Measurements from ENCODE around the gene TGFA.

The TGFA gene

DNA sequence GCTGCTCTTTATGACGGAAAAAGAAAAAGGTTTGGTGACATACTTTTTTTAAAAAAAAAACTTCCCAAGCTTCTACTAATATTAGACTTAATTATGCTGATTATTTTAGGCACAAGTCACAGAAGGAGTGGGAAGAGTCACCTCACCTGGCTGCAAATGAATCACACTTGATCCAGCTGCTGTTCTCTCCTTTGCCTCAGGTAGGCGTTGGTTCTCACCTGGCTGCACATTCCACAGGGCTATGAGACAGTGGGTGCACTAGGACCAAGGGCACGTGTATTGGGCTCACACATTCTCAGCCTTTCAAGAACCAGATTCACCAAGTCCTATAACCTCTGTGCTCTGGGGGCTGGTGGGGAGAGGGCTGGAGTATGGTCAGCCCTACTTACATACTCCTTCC, 93.3 kb downstream of the TGFA start:
- H3K4me3 ChIP-seq (replicated peaks in 1 of 2; ENCODE audit: low read depth in 2 of 2, low read length in 2 of 2), result no peak overlapping the region
- DNase-seq (ENCODE audit: low read depth in 2 of 2), result no peak
- TF ChIP-seq, protein P1, sequence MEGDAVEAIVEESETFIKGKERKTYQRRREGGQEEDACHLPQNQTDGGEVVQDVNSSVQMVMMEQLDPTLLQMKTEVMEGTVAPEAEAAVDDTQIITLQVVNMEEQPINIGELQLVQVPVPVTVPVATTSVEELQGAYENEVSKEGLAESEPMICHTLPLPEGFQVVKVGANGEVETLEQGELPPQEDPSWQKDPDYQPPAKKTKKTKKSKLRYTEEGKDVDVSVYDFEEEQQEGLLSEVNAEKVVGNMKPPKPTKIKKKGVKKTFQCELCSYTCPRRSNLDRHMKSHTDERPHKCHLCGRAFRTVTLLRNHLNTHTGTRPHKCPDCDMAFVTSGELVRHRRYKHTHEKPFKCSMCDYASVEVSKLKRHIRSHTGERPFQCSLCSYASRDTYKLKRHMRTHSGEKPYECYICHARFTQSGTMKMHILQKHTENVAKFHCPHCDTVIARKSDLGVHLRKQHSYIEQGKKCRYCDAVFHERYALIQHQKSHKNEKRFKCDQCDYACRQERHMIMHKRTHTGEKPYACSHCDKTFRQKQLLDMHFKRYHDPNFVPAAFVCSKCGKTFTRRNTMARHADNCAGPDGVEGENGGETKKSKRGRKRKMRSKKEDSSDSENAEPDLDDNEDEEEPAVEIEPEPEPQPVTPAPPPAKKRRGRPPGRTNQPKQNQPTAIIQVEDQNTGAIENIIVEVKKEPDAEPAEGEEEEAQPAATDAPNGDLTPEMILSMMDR (IDR thresholded peaks at IDR 0.05; ENCODE audit: low read depth, low read length), result no peak

DNA sequence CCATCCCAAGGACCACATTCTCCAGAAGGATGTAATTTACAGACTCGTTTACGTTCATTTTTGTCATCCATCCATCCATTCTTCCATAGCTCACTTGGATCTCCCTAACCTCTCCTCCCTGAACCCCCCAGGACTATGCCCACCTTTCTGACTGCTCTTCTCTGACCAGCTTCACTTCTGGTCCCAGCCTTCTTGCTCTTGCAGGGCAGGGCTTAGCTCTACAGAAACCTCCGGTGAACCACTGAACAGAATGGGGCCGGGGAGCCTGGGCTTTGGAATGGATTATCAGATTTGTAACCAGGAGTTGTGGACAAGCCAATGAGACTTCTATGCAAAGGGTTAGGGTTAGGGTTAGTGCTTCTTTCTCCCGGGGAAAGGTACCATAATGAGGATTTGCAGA, 95.0 kb downstream of the TGFA start:
- no peak for DNase-seq (ENCODE audit: low read depth in 2 of 2)
- no peak overlapping the region for H3K4me3 ChIP-seq (replicated peaks in 1 of 2; ENCODE audit: low read depth in 2 of 2, low read length in 2 of 2)
- TF ChIP-seq, protein P1 (IDR thresholded peaks at IDR 0.05; ENCODE audit: low read depth, low read length), result no peak

DNA sequence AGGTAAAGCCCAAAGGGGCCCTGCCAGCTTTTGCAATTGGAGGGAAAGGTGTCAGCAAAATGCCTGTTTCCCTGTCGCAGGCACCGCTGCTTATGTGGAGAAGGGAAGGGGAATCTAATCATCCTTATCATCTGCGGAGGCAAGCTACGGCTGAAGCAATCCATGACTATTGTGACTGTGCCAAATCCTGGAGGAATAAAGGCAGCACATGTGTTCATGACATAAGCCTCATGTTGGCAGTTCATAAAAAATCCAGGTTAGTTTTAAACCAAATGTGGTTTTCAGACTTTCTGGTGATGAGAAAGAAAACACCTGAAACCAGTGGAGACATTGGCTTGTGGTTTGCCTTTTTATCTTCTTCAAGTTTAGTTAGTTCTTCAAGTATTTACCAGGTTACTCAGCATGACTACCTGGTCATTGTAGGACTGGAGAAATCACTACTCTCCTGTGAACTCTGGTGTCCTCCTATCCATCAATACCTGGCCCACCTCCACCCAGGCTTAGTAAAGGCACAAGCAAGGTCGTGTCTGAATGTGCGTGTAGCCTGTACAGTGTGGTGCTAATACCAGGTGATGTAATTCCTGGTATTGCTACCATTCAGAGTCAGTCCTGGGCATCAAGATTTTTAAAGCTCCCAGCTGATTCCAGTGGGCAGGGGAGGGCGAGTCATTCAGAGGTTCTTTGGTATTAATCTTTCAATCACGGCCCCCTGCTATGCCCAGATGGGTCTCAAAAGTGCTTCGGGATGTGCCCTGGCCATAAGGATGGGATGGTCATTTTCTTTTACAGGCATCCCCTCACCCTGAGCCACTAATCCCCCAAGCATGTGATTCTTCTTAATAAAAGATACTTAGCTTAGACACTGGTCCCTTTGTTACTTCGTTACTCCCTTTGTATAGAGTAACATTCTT, 96.8 kb downstream of the TGFA start:
- no peak for DNase-seq (ENCODE audit: low read depth in 2 of 2)
- no peak overlapping the region for H3K4me3 ChIP-seq (replicated peaks in 1 of 2; ENCODE audit: low read depth in 2 of 2, low read length in 2 of 2)
- TF ChIP-seq, protein P1 (IDR thresholded peaks at IDR 0.05; ENCODE audit: low read depth, low read length), result no peak

DNA sequence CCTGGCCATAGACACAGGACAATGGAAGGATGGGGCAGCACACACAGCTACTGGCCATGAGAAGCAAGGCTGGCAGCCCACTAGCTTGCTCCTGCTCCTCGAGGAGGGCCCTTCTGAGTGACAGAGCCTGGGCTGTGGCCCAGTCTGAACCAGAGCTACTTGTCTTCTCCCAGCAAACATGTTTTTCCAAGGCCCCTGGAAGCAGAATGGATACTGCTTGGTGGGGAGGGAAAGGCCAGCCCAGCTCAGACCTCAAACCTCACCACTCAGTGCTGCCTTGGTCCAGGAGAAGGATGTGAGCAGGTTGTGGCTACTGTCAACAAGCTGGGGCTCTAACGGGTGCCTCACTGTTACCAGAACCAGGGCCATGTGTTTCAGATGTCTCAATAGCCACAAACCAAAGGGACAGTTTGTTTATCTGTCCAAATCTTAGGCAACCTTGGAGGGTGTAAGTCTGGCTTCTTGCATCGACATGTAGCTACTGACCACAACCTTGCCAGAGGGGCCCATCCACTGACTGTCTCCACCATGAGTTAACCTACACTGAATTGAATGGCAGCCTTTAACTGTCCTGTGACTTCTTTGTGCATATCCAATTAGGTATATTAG, 98.6 kb downstream of the TGFA start:
- no peak overlapping the region for H3K4me3 ChIP-seq (replicated peaks in 1 of 2; ENCODE audit: low read depth in 2 of 2, low read length in 2 of 2)
- TF ChIP-seq, protein P1 (IDR thresholded peaks at IDR 0.05; ENCODE audit: low read depth, low read length), result no peak
- no peak for DNase-seq (ENCODE audit: low read depth in 2 of 2)

DNA sequence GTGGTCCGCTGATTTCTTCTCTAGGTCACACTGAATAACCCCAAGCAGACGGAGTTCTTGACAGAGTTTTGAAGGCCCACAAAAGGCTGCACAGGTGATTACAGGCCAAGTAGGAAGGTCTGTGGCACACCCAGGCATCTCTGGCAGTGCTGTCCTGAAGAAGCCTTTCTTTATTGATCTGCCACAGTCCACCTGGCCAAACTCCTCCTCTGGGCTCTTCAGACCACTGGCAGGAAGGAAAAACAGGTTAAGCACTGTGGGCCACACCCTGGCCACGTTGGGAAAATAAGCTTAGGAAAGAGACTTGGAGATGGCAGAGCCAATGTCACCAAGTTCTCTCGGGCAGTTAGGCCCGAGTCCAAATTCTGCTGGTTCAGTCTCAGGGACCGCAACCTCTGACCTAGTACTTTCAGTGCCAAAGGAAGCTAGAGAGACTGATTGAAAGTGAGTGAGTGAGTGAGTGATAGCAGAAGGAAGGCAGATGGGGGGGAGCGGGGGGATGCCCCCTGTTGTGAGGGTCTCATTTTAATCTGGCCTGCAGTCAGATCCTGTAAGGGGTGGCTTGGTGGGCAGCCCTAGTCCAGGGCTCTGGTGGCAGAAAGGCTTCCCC, 102.9 kb downstream of the TGFA start:
- no peak overlapping the region for H3K4me3 ChIP-seq (replicated peaks in 1 of 2; ENCODE audit: low read depth in 2 of 2, low read length in 2 of 2)
- TF ChIP-seq, protein P1 (IDR thresholded peaks at IDR 0.05; ENCODE audit: low read depth, low read length), result no peak
- DNase-seq (ENCODE audit: low read depth in 2 of 2), result no peak

DNA sequence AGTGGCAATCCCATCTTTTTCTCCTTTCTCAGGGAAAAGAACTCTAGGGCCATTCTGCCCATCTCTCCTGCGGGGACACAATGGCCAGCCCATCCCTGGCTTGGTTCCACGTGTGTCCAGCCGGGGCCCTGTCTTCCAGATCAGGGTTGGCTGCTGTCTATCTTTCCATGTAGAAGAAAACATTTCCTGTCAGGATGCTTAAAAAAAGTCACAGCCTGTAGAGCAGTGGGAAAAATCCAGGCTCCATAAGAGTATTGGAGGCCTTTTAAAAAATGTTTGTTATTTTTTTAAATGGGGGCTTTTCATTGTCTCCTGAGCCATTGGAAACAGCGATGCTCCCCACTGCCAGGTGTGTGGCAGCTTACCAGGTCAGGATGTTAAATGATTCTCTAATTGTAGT, 105.6 kb downstream of the TGFA start:
- TF ChIP-seq, protein P1 (IDR thresholded peaks at IDR 0.05; ENCODE audit: low read depth, low read length), result no peak
- no peak for DNase-seq (ENCODE audit: low read depth in 2 of 2)
- H3K4me3 ChIP-seq (replicated peaks in 1 of 2; ENCODE audit: low read depth in 2 of 2, low read length in 2 of 2), result no peak overlapping the region
